ENCODE data around the gene RASSF7.

The RASSF7 gene

DNA sequence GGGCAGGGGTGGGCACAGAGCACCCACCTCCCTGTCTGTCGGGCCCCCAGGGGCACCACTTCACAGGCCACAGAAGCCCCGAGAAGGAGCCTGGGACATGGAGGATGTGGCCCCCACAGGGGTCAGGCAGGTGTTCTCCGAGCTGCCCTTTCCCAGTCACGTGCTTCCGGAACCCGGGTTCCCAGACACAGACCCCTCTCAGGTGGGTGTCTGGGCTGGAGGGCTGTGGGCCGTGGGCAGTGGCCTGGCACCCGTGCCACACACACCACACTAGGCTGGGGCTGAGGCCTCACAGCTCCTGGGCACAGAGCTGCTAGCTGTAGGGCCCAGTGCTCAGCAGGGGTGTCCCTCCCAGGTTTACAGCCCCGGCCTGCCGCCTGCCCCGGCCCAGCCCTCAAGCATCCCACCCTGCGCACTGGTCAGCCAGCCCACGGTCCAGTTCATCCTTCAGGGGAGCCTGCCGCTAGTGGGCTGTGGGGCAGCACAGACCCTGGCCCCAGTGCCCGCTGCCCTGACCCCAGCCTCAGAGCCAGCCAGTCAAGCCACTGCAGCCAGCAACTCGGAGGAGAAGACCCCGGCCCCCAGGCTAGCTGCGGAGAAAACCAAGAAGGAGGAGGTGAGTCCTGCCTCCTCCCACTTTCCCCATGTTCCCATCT is 49.5 kb downstream of the RASSF7 start:
- DNase-seq (ENCODE audit: low spot score): no peak

DNA sequence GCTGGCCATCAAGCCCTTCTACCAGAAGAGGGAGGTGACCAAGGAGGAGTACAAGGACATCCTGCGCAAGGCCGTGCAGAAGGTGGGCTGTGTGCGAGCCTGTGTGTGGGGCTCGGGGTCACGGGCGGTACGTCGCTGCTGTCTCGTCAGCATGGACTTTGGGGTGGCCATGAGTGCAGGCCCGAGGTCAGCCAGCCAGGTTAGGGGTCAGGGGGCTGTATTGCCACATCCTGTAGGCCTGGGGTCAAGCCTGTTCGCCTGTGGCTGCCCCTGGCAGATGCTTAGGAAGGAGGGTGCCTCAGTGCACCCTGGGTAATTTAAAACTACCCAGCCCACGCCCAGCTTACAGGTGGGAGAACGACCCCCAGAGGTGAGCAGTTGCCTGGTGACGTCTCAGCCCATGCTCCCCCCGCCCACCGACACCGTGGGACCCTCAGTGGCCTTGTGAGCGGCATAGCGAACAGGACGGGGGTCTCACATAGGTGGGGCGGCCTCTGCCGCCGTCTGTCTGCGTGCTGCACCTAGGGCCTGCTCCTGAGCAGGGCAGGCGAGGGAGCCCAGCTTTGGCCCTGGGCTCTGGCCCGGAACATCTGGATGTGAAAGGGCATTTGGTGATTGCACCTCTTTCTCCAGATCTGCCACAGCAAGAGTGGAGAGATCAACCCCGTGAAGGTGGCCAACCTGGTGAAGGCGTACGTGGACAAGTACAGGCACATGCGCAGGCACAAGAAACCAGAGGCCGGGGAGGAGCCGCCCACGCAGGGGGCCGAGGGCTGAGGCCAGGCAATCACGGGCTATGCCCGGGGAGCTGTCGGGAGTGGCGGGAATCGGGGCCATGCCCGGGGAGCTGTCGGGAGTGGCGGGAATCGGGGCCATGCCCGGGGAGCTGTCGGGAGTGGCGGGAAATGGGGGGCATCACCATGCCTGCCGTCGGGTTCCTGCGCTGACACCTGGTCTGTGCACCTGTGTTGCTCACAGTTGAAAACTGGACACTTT is 50.5 kb downstream of the RASSF7 start:
- DNase-seq (ENCODE audit: low spot score): no peak

DNA sequence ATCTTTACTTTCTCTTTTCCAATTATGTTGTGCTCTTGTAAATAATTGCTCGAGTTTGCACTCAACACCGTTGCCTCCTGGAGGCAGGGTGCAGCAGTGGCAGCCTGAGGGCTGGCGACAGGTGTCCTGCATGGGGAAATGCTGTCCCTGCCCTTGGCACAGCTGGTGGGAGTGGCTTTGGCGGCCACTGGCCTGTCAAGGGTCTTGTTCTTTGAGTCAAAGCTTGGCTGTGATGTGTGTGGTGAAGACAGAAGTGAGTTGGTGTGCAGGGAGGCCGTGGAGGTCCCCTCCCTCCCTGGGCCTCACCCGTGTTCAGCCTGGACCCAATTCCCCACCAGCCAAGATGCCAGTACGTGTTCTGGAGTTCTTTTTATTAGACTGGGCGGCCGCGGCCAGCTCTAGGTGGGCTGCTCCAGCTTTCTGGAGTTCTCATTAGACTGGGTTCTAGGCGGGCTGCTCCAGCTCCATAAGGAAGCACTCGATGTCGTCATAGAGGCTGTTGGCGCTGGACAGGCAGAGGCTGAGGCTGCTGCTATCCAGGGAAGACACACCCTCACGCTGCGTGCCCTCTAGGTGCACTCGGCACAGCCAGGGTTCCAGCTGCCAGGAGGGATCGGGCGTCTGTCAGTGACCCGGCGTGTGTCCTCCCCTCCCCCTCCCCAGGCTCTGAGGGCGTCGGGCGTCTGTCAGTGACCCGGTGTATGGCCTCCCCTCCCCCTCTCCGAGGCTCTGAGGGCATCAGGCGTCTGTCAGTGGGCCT is 51.6 kb downstream of the RASSF7 start:
- DNase-seq (ENCODE audit: low spot score): no peak

DNA sequence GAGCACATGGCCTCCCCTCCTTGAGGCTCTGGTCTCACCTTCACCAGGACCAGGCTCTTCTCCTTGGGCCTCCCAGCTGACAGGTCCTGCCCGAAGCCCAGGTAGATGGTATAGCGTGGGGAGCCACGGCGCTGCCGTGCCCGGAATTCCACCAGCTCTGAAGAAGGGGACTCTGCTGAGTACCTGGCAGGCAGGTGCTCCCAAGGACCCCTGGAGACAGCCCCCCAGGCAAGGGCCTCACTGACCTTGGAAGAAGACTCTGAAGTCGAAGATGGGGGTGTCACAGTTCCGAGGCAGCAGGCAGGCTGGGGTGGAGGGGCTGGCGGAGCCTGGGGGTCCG is 52.2 kb downstream of the RASSF7 start:
- no peak for DNase-seq (ENCODE audit: low spot score)

DNA sequence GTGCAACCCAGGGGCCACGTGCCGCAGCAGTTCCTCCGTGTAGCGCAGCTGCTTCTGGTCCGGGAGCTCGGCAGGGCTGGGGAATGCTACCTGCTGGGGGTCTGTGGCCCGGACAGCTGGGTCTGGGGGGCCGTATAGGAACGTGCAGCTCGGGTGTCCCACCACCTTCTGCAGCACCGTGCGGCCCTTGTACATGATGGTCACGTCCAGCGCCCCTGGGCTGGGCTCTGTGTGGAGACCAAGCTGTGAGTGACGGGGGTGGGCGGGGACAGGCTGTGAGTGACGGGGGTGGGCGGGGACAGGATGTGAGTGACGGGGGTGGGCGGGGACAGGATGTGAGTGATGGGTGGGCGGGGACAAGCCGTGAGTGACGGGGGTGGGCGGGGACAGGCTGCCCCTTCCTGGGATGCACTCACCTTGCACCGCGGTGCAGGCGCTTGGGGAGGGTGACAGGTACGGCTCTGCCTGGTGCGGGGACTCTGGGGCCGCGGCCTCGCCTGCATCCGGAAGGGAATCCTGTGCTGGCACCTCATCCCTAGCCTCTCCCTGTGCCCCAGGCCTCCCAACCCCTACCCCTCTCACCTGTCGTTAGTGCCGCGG is 52.7 kb downstream of the RASSF7 start:
- DNase-seq (ENCODE audit: low spot score): peak; percentile 41
